GM12891 (cell line): ENCODE results near the gene ATP6V1G2.
A peak's percentile ranks its signal among the peaks of the same experiment; 100 is the strongest.

Source experiments
- DNase-seq: peaks from one replicate; pipeline ENCODE4 v3.0.0; 2011; ENCODE audit warnings: low spot score; ENCODE audit not compliant: insufficient read length
- FAIRE-seq: peaks from 2 replicates; lab custom pipeline; 2011; peaks lifted over from hg19 to GRCh38; lab: Jason Lieb, UNC
- PAX5 ChIP-seq: IDR thresholded peaks from 2 replicates; pipeline ENCODE4 v1.6.1; 2011; ENCODE audit warnings: low read length, moderate library complexity, mild to moderate bottlenecking; ENCODE audit not compliant: insufficient read depth, severe bottlenecking
- POLR2A ChIP-seq: IDR thresholded peaks from 2 replicates; pipeline ENCODE4 v1.6.1; 2011; ENCODE audit warnings: low read depth, low read length, control low read depth
- POLR2AphosphoS5 ChIP-seq: IDR thresholded peaks from 2 replicates; pipeline ENCODE4 v1.6.1; 2011; ENCODE audit warnings: low read depth, low read length, control low read depth
- POU2F2 ChIP-seq: IDR thresholded peaks from 2 replicates; pipeline ENCODE4 v1.6.1; 2011; ENCODE audit warnings: low read depth, mild to moderate bottlenecking, control low read depth, low read length, moderate library complexity
- SPI1 ChIP-seq: IDR thresholded peaks from 2 replicates; pipeline ENCODE4 v1.6.1; 2011; ENCODE audit warnings: low read depth, low read length, control low read depth
- TAF1 ChIP-seq: IDR thresholded peaks from 2 replicates; pipeline ENCODE4 v1.6.1; 2011; ENCODE audit warnings: low read depth, low read length, control low read depth

Gene ATP6V1G2

DNA sequence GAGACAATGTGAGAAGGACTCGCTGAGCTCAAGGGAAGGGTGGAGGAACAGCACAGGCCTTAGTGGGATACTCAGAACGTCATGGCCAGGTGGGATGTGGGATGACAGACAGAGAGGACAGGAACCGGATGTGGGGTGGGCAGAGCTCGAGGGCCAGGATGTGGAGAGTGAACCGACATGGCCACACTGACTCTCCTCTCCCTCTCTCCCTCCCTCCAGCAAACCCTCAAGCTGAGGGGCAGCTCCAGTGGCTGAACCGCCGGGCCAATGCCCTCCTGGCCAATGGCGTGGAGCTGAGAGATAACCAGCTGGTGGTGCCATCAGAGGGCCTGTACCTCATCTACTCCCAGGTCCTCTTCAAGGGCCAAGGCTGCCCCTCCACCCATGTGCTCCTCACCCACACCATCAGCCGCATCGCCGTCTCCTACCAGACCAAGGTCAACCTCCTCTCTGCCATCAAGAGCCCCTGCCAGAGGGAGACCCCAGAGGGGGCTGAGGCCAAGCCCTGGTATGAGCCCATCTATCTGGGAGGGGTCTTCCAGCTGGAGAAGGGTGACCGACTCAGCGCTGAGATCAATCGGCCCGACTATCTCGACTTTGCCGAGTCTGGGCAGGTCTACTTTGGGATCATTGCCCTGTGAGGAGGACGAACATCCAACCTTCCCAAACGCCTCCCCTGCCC, 30.6 kb upstream of the ATP6V1G2 start:
- FAIRE-seq (peak; percentile 85), DNase-seq (no peak)
- TF ChIP-seq POLR2AphosphoS5 (peak; percentile 14; the same call in 1 of the 2 replicates), PAX5 (no peak), POU2F2 (peak; percentile 30; the same call in 1 of the 2 replicates)

- TF ChIP-seq POLR2A (no peak), POU2F2 (no peak), PAX5 (no peak), POLR2AphosphoS5 (no peak; the same call in 1 of the 2 replicates), TAF1 (no peak), SPI1 (no peak)
- FAIRE-seq = no peak
- DNase-seq = no peak
These were observed 29.7 kb upstream of the ATP6V1G2 start for GRCh38 chr6:31575952-31576685.

GRCh38 chr6:31575335-31575901, 29.0 kb upstream of the ATP6V1G2 start, which contains the start of gene TNF:
TSS of gene TNF (plus strand) at chr6:31575565. CDS start at chr6:31575742, 177 bp downstream.
- DNase-seq = peak; percentile 66
- FAIRE-seq = peak; percentile 95
- peak; percentile 92 for TF ChIP-seq TAF1
- TF ChIP-seq POLR2AphosphoS5 = peak; percentile 100
- TF ChIP-seq POLR2A = peak; percentile 100
- no peak for TF ChIP-seq PAX5
- peak; percentile 63 for TF ChIP-seq SPI1
- peak; percentile 95 for TF ChIP-seq POU2F2

- DNase-seq (no peak), FAIRE-seq (no peak)
- TF ChIP-seq SPI1 = no peak
- peak; percentile 22; the same call in 1 of the 2 replicates for TF ChIP-seq POLR2A
- TF ChIP-seq PAX5 = no peak
- TF ChIP-seq POLR2AphosphoS5 = peak; percentile 26; the same call in 1 of the 2 replicates
- peak; percentile 40; the same call in 1 of the 2 replicates for TF ChIP-seq POU2F2
These were observed 28.0 kb upstream of the ATP6V1G2 start for GRCh38 chr6:31574106-31575061.

DNA sequence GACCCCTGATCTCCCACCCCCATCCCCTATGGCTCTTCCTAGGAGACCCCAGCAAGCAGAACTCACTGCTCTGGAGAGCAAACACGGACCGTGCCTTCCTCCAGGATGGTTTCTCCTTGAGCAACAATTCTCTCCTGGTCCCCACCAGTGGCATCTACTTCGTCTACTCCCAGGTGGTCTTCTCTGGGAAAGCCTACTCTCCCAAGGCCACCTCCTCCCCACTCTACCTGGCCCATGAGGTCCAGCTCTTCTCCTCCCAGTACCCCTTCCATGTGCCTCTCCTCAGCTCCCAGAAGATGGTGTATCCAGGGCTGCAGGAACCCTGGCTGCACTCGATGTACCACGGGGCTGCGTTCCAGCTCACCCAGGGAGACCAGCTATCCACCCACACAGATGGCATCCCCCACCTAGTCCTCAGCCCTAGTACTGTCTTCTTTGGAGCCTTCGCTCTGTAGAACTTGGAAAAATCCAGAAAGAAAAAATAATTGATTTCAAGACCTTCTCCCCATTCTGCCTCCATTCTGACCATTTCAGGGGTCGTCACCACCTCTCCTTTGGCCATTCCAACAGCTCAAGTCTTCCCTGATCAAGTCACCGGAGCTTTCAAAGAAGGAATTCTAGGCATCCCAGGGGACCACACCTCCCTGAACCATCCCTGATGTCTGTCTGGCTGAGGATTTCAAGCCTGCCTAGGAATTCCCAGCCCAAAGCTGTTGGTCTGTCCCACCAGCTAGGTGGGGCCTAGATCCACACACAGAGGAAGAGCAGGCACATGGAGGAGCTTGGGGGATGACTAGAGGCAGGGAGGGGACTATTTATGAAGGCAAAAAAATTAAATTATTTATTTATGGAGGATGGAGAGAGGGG, 27.1 kb upstream of the ATP6V1G2 start:
- FAIRE-seq = no peak
- TF ChIP-seq PAX5 = no peak
- no peak for TF ChIP-seq SPI1
- no peak for TF ChIP-seq POU2F2
- TF ChIP-seq POLR2A = no peak
- no peak for TF ChIP-seq TAF1
- TF ChIP-seq POLR2AphosphoS5 = no peak
- no peak for DNase-seq

- FAIRE-seq (peak; percentile 91), DNase-seq (no peak)
- TF ChIP-seq POLR2A = peak; percentile 88
- TF ChIP-seq POLR2AphosphoS5 = peak; percentile 88
- no peak for TF ChIP-seq PAX5
- peak; percentile 30; the same call in 1 of the 2 replicates for TF ChIP-seq TAF1
- peak; percentile 23; the same call in 1 of the 2 replicates for TF ChIP-seq SPI1
- peak; percentile 67 for TF ChIP-seq POU2F2
These were observed 25.9 kb upstream of the ATP6V1G2 start, which contains the start of gene LTA for GRCh38 chr6:31572041-31572911. TSS of gene LTA (plus strand) at chr6:31572289. CDS start at chr6:31572743, 454 bp downstream.

DNA sequence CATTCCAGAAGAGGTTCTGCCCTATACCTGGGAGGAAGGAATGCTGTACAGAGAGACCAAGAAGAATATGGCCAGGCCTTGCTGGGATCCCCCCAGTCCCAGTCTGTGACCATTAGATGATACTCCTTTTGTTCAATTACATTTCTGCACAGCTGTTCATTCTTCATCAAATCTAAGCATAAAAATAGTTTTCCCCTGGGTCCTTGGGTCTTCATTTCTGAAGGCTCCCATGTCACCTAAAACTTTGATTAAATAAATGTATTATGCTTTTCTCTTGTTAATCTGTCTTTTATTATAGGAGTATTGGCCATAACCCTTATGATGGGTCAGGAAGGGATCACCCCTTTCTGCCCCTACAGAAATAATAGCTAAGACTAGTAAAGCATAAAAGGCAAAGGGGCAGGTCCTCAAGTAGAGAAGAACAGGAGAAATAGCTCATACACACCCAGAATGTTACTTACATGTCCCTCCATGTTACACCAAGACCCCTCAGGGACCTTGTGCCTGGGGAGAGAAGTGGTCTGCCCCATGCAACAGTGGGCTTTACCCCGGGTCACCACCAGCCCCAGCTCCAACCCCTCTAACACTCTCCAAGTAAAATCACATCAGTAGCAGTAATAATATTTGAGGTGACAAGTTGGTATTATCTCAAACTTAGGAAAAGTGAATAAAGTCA, 23.6 kb upstream of the ATP6V1G2 start:
- FAIRE-seq (peak; percentile 33), DNase-seq (no peak)
- TF ChIP-seq POLR2A (no peak), POLR2AphosphoS5 (no peak), POU2F2 (no peak), PAX5 (no peak), SPI1 (no peak), TAF1 (no peak)
